GM19035 (cell line): ENCODE data around the gene PHF20.
"Not testable (repeated sequence)": the region's sequence is repeated elsewhere in the genome, so short reads cannot be mapped to it uniquely, and the experiment has no call there.

Experiments used
- ATAC-seq: cut with Tn5 transposase; IDR thresholded peaks from one replicate; pipeline ENCODE4 v1.9.1; 2021; ENCODE audit not compliant: unreplicated experiment

Gene PHF20

GRCh38 chr20:35833241-35833640 lies 61.4 kb downstream of the PHF20 start:
- no peak for ATAC-seq

GRCh38 chr20:35837577-35838195 lies 65.9 kb downstream of the PHF20 start:
- no peak for ATAC-seq

GRCh38 chr20:35838205-35838604 lies 66.4 kb downstream of the PHF20 start:
- ATAC-seq: no peak

- no peak for ATAC-seq
Observed at GRCh38 chr20:35839904-35840303, 68.1 kb downstream of the PHF20 start.

- ATAC-seq: no peak
Observed at GRCh38 chr20:35840421-35840820, 68.6 kb downstream of the PHF20 start.

- ATAC-seq: no peak
Observed at GRCh38 chr20:35842361-35842760, 70.5 kb downstream of the PHF20 start.

GRCh38 chr20:35843894-35844293 lies 72.1 kb downstream of the PHF20 start:
- not testable (repeated sequence) for ATAC-seq

GRCh38 chr20:35845561-35845960 lies 73.7 kb downstream of the PHF20 start:
- no peak for ATAC-seq

- no peak for ATAC-seq
Observed at GRCh38 chr20:35849706-35850105, 77.9 kb downstream of the PHF20 start.

GRCh38 chr20:35851659-35852058 lies 79.8 kb downstream of the PHF20 start:
- not testable (repeated sequence) for ATAC-seq

- ATAC-seq: no peak
Observed at GRCh38 chr20:35854713-35855348, 83.0 kb downstream of the PHF20 start.

- not testable (repeated sequence) for ATAC-seq
Observed at GRCh38 chr20:35855641-35856040, 83.8 kb downstream of the PHF20 start.

- ATAC-seq: no peak
Observed at GRCh38 chr20:35856866-35857265, 85.1 kb downstream of the PHF20 start.

- ATAC-seq: no peak
Observed at GRCh38 chr20:35866418-35867202, 94.8 kb downstream of the PHF20 start.

- ATAC-seq: no peak
Observed at GRCh38 chr20:35870541-35871258, 98.9 kb downstream of the PHF20 start.

- no peak for ATAC-seq
Observed at GRCh38 chr20:35871259-35871771, 99.5 kb downstream of the PHF20 start.

- no peak for ATAC-seq
Observed at GRCh38 chr20:35876033-35876320, 104.2 kb downstream of the PHF20 start.

- ATAC-seq: no peak
Observed at GRCh38 chr20:35877611-35878010, 105.8 kb downstream of the PHF20 start.

GRCh38 chr20:35878113-35878625 lies 106.4 kb downstream of the PHF20 start:
- ATAC-seq: no peak

- no peak for ATAC-seq
Observed at GRCh38 chr20:35881676-35882075, 109.9 kb downstream of the PHF20 start.
